Measurements from ENCODE around the gene AVEN.
"Not testable (repeated sequence)": the region's sequence is repeated elsewhere in the genome, so short reads cannot be mapped to it uniquely, and the experiment has no call there.

Gene AVEN

GRCh38 chr15:34038871-34039789 lies at the start of gene AVEN:
Gene AVEN (minus strand): TSS chr15:34039204. CDS start chr15:34039046, 158 bp downstream.
- no peak for DNase-seq (ENCODE audit: low read depth, low spot score)

GRCh38 chr15:34085746-34086145 lies 46.7 kb upstream of the AVEN start:
- no peak for DNase-seq (ENCODE audit: low read depth, low spot score)

DNA sequence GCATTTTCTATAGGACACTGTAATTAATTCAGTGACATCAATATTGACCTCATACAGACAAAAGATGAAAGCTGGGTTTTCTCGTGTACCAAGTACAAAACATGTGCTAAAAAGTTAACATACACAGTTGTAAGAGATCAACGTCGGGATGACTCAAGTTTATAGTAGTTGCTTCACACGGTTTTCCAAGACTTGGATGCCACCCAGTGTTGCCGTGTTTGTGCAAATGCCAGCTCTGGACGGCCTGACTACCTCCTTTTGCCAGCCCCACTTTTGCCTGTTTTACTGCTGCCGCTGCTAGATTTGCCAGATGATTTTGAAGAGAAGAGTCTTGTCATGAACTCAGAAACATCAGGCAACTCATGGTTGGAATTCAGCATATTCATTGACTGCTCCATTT lies 45.1 kb upstream of the AVEN start:
- DNase-seq (ENCODE audit: low read depth, low spot score): no peak

DNA sequence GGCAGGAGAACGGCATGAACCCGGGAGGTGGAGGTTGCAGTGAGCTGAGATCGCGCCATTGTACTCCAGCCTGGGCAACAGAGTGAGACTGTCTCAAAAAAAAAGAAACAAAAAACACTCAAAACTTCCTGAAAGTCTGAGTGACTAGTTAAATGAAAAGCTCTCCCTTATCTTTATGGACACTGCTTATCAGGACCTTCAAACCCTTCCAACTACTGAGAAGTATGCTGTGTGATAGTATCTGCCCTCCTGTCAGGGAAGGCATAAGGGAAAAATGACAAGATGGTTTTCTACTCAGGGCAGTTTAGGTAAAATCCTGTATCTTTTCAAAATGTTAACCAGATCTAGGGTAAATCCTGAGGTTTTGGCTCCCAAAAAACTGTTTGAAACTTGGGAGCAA lies 40.9 kb upstream of the AVEN start:
- DNase-seq (ENCODE audit: low read depth, low spot score): no peak

GRCh38 chr15:34078900-34079299 lies 39.9 kb upstream of the AVEN start:
- DNase-seq (ENCODE audit: low read depth, low spot score): no peak

- DNase-seq (ENCODE audit: low read depth, low spot score): no peak
These were observed 37.8 kb upstream of the AVEN start for GRCh38 chr15:34076785-34077184.

- no peak for DNase-seq (ENCODE audit: low read depth, low spot score)
These were observed 31.0 kb upstream of the AVEN start for GRCh38 chr15:34070003-34070402.

GRCh38 chr15:34065941-34066340 lies 26.9 kb upstream of the AVEN start:
- DNase-seq (ENCODE audit: low read depth, low spot score): no peak

DNA sequence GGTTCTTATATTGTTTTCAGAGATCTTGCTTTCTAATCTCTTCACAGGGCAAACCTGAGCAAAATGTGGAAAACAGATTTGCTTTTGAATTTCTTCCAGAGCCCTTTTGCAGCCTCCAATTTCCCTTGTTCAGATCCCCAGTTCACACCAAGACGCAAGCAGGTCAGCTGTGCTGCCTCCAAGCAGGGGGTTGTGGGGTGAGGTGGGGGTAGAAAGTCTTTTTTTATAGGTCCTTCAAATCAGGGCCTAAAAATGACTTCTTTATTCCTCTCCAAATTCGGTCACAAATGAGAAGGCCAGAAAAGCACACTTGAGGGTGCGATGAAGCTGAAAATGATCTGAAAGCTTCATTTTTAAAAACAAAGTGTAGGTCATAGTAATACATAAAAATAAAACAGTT lies 26.3 kb upstream of the AVEN start:
- DNase-seq (ENCODE audit: low read depth, low spot score): no peak

DNA sequence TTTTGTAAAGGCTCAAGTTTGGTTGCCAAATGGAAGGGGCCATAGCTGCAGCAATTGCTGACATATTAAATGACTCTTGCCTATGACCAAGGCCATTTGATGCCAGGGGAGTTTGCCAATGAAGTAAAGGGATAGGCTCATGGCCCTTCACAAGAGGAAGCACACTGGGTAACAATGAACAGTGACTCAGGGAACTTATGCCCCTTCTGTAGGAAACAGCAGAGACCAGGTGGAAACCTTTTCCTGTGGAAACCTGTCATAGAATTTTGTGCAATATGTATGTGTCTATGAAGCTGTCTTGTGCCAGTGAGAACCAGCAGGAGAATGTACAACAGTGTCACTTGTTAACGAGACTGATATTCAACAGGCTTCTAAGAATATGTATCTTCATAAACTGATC lies 25.4 kb upstream of the AVEN start:
- DNase-seq (ENCODE audit: low read depth, low spot score): no peak

GRCh38 chr15:34059946-34060345 lies 20.9 kb upstream of the AVEN start:
- DNase-seq (ENCODE audit: low read depth, low spot score): no peak

GRCh38 chr15:34059476-34059875 lies 20.5 kb upstream of the AVEN start:
- DNase-seq (ENCODE audit: low read depth, low spot score): no peak

- DNase-seq (ENCODE audit: low read depth, low spot score): no peak
These were observed 17.9 kb upstream of the AVEN start for GRCh38 chr15:34056911-34057310.

DNA sequence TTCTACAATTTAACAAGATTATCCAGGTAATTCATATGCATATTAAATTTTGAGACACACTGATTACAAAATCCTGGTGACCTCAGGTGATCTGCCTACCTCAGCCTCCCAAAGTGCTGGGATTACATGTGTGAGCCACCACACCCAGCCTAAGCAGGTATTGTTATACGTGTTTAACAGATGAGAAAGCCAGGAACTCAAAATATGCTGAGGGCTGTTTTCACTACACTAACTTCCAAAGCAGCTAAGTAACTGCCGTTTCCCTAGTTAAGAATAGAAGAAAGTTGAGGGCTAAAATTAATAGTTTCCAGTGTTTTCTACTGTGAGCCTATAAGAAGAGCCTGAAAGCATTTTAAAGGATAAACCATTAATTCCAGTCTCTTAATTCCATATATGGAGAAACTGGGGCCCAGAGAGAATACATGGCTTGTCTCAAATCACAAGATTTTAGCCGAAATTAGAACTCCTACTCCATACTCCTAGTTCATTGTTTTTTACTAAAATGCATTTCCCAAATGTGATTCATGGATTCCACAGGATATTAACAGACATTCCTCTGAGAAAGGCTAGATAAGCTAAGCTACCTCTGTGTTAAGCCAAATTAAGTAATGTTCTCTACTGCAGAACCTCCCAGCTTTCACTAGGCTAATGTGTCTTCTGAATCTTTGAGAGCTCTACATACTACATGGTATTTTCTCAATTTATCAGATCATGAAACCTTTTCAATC lies 17.0 kb upstream of the AVEN start:
- DNase-seq (ENCODE audit: low read depth, low spot score): no peak

DNA sequence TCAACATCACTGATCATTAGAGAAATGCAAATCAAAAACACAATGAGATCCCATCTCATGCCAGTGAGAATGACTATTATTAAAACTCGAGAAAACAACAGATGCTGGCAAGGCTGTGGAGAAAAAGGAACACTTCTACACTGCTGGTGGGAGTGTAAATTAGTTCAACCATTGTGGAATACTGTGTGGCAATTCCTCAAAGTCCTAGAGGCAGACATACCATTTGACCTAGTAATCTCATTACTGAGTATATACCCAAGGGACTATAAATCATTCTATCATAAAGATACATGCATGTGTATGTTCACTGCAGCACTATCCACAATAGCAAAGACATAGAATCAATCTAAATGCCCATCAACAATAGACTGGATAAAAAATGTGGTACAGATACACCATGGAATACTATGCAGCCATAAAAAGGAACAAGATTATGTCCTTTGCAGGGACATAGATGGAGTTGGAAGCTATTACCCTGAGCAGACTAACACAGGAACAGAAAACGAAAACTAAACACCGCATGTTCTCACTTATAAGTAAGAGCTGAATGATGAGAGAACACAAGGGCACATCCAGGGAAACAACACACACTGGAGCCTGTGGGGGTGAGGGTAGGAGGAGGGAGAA lies 15.2 kb upstream of the AVEN start:
- no peak for DNase-seq (ENCODE audit: low read depth, low spot score)

GRCh38 chr15:34050385-34050784 lies 11.4 kb upstream of the AVEN start:
- DNase-seq (ENCODE audit: low read depth, low spot score): not testable (repeated sequence)

DNA sequence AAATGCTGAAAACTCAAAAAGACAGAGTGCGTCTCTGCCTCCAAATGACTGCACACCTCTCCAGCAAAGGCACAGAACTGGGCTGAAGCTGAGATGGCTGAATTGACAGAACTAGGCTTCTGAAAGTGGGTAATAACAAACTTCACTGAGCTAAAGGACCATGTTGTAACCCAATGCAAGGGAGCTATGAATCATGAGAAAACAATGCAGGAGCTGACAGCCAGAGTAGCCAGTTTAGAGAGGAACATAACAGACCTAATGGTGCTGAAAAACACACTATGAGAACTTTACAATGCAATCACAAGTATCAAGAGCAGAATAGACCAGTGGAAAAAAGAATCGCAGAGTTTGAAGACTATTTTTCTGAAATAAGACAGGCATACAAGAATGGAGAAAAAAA lies 10.1 kb upstream of the AVEN start:
- DNase-seq (ENCODE audit: low read depth, low spot score): no peak

GRCh38 chr15:34047893-34048775 lies 9.1 kb upstream of the AVEN start:
- DNase-seq (ENCODE audit: low read depth, low spot score): peak; percentile 56

- DNase-seq (ENCODE audit: low read depth, low spot score): no peak
These were observed 7.6 kb upstream of the AVEN start for GRCh38 chr15:34046471-34047145.

DNA sequence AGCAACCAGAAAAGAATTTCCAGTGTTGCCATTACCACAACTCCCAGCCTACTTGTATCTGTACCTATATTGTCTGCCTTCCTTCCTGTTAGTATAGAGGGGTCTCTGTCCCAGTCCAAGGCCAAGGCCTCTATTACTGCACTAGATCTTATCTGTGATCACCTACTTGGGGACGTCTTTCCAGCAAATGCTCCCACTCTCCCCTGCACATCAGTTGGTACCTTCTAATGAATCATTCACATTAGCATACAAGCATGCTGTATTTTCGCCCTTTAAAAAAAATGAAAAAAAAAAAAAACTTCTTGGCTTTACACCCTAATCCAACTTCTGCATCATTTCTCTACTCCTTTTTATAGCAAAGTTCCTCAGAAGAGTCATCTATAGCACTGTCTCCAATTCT lies 4.8 kb upstream of the AVEN start:
- no peak for DNase-seq (ENCODE audit: low read depth, low spot score)

DNA sequence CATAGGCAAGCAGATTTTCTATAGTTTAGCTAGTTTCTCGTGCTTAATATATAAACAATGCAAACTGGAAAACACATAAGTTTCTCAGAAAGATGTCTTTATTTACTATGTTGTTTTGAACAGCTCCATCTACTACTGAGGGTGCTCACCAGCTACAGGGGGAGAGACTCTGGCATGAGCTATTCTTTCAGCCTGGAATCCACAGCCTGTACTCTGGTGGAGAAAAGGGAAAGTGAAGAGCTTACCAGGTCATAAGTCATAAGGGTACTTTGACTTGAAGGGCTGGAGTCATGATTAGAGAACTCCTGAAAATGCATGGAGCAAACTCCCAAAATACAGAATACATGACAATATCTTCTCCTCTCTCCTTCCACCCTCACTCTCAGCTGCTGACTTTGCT lies 4.4 kb upstream of the AVEN start:
- DNase-seq (ENCODE audit: low read depth, low spot score): no peak

Data from smooth muscle cell of the brain vasculature (primary cell).